Vagina (tissue), 2 donors: ENCODE data around the gene RNASEH2B.

Experiments
- CTCF ChIP-seq, 3 experiments: fragments of 450-650 bp in 2 of 3; fragments of 200-600 bp in 1 of 3; sonication (generic) in 1 of 3; IDR thresholded peaks; one replicate each; pipeline ENCODE4 v1.5.1; 2017 to 2019; ENCODE audit warnings: antibody characterized with exemption in 3 of 3, mild to moderate bottlenecking in 2 of 3, moderate library complexity in 2 of 3
- POLR2AphosphoS5 ChIP-seq, 2 donors: sonication (generic); formaldehyde crosslinking; IDR thresholded peaks; one replicate each; pipeline ENCODE4 v1.9.0; 2017; ENCODE audit warnings: antibody characterized with exemption in 2 of 2, mild to moderate bottlenecking in 2 of 2, low read depth in 1 of 2; ENCODE audit not compliant: insufficient read depth in 1 of 2

GRCh38 chr13:50864492-50864891 is 45.1 kb upstream of the RNASEH2B start:
- no peak for TF ChIP-seq CTCF (IDR thresholded peaks at IDR 0.05)
- TF ChIP-seq POLR2AphosphoS5 (IDR thresholded peaks at IDR 0.05; ENCODE audit: insufficient read depth in 1 of 2, low read depth in 1 of 2) = no peak
